H1 (cell line): ENCODE results near the gene KIF5C. TPM values are rescaled to one million over a fixed set of nuclear protein-coding genes. Genes with fewer than 3 reads are reported as not detected.

Source experiments
- JUND ChIP-seq: IDR thresholded peaks from 2 replicates; pipeline ENCODE4 v1.6.1; 2011; ENCODE audit warnings: mild to moderate bottlenecking, improper control_type of control experiment, low read length
- KDM4A ChIP-seq: IDR thresholded peaks from one replicate; pipeline ENCODE4 v1.7.1; 2012; ENCODE audit warnings: low read depth, mild to moderate bottlenecking, moderate library complexity, low read length, inconsistent platforms; ENCODE audit not compliant: severe bottlenecking
- NANOG ChIP-seq: IDR thresholded peaks from 2 replicates; pipeline ENCODE4 v1.6.1; 2011; ENCODE audit warnings: low read length, low read depth, mild to moderate bottlenecking, inconsistent platforms; ENCODE audit not compliant: insufficient read depth, poor library complexity, severe bottlenecking
- SRF ChIP-seq: IDR thresholded peaks from 2 replicates; pipeline ENCODE4 v1.6.1; 2011; ENCODE audit warnings: mild to moderate bottlenecking, low read depth, low read length, moderate library complexity
- polyA plus RNA-seq, 7 experiments: library from polyadenylated mRNA; depleted of rRNA in 3 of 7; stranded (reverse) in 5 of 7; unstranded in 2 of 7; fragments of >200 nt in 5 of 7; fragments of 200-250 nt in 2 of 7; gene quantifications; 1 replicate in 5 of 7; 2 replicates in 1 of 7; 4 replicates in 1 of 7; pipeline versions ENCODE4 v1.2.1 to v1.2.3, GENCODE V29; 2011 to 2013; ENCODE audit warnings: missing spikeins in 2 of 7, mixed read lengths in 2 of 7
- total RNA-seq: library from RNA; stranded (reverse); fragmentation: NEBNext Ultra II Directional; extraction: Animal tissue kit (Norgen Biotek cat#: 25700); gene quantifications from 2 replicates; pipeline ENCODE4 v1.2.1, GENCODE V29; 2021
- TF ChIP-seq, protein P1 (sequence below): fragments of 300-600 bp; sonication (generic); IDR thresholded peaks from 2 replicates; pipeline ENCODE4 v1.7.1; 2012; ENCODE audit warnings: low read length, moderate library complexity, mild to moderate bottlenecking, inconsistent platforms; ENCODE audit not compliant: insufficient replicate concordance

Gene KIF5C
- total and polyA plus RNA-seq, 2 of the 8 experiments (the other 6 are each of a cell fraction or from before 2014, with no cell fraction given) = 16.3 to 66.4 TPM

DNA sequence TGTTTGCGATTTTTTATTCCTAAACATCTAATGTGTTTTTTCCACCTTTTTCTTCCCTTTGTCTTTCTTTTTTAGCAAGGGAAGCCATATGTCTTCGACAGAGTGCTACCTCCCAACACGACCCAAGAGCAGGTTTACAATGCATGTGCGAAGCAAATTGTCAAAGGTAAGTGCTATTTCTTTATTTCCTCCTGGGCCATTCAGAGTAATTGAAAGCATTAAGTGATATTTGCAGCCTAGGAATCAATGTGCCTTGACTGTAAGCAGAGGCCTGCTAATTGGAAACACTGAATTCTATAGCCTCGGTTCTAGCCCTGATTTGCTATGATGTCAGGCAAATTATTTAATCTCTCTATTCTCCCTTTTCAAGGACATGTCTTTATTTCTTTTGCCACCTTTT, 47.0 kb downstream of the KIF5C start (continued):
- TF ChIP-seq, protein P1, sequence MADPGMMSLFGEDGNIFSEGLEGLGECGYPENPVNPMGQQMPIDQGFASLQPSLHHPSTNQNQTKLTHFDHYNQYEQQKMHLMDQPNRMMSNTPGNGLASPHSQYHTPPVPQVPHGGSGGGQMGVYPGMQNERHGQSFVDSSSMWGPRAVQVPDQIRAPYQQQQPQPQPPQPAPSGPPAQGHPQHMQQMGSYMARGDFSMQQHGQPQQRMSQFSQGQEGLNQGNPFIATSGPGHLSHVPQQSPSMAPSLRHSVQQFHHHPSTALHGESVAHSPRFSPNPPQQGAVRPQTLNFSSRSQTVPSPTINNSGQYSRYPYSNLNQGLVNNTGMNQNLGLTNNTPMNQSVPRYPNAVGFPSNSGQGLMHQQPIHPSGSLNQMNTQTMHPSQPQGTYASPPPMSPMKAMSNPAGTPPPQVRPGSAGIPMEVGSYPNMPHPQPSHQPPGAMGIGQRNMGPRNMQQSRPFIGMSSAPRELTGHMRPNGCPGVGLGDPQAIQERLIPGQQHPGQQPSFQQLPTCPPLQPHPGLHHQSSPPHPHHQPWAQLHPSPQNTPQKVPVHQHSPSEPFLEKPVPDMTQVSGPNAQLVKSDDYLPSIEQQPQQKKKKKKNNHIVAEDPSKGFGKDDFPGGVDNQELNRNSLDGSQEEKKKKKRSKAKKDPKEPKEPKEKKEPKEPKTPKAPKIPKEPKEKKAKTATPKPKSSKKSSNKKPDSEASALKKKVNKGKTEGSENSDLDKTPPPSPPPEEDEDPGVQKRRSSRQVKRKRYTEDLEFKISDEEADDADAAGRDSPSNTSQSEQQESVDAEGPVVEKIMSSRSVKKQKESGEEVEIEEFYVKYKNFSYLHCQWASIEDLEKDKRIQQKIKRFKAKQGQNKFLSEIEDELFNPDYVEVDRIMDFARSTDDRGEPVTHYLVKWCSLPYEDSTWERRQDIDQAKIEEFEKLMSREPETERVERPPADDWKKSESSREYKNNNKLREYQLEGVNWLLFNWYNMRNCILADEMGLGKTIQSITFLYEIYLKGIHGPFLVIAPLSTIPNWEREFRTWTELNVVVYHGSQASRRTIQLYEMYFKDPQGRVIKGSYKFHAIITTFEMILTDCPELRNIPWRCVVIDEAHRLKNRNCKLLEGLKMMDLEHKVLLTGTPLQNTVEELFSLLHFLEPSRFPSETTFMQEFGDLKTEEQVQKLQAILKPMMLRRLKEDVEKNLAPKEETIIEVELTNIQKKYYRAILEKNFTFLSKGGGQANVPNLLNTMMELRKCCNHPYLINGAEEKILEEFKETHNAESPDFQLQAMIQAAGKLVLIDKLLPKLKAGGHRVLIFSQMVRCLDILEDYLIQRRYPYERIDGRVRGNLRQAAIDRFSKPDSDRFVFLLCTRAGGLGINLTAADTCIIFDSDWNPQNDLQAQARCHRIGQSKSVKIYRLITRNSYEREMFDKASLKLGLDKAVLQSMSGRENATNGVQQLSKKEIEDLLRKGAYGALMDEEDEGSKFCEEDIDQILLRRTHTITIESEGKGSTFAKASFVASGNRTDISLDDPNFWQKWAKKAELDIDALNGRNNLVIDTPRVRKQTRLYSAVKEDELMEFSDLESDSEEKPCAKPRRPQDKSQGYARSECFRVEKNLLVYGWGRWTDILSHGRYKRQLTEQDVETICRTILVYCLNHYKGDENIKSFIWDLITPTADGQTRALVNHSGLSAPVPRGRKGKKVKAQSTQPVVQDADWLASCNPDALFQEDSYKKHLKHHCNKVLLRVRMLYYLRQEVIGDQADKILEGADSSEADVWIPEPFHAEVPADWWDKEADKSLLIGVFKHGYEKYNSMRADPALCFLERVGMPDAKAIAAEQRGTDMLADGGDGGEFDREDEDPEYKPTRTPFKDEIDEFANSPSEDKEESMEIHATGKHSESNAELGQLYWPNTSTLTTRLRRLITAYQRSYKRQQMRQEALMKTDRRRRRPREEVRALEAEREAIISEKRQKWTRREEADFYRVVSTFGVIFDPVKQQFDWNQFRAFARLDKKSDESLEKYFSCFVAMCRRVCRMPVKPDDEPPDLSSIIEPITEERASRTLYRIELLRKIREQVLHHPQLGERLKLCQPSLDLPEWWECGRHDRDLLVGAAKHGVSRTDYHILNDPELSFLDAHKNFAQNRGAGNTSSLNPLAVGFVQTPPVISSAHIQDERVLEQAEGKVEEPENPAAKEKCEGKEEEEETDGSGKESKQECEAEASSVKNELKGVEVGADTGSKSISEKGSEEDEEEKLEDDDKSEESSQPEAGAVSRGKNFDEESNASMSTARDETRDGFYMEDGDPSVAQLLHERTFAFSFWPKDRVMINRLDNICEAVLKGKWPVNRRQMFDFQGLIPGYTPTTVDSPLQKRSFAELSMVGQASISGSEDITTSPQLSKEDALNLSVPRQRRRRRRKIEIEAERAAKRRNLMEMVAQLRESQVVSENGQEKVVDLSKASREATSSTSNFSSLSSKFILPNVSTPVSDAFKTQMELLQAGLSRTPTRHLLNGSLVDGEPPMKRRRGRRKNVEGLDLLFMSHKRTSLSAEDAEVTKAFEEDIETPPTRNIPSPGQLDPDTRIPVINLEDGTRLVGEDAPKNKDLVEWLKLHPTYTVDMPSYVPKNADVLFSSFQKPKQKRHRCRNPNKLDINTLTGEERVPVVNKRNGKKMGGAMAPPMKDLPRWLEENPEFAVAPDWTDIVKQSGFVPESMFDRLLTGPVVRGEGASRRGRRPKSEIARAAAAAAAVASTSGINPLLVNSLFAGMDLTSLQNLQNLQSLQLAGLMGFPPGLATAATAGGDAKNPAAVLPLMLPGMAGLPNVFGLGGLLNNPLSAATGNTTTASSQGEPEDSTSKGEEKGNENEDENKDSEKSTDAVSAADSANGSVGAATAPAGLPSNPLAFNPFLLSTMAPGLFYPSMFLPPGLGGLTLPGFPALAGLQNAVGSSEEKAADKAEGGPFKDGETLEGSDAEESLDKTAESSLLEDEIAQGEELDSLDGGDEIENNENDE = no peak
- TF ChIP-seq JUND (no peak), SRF (no peak), NANOG (no peak), KDM4A (no peak)
- TF ChIP-seq, all 59 proteins: peak for 0
